Measurements from ENCODE around the gene KLHL20. TPM values are rescaled to one million over a fixed set of nuclear protein-coding genes. Genes with fewer than 3 reads are reported as not detected.
"Not testable (repeated sequence)": the region's sequence is repeated elsewhere in the genome, so short reads cannot be mapped to it uniquely, and the experiment has no call there.

The KLHL20 gene
- total RNA-seq, 1 experiment from 2014 or later, result 11.4 TPM

DNA sequence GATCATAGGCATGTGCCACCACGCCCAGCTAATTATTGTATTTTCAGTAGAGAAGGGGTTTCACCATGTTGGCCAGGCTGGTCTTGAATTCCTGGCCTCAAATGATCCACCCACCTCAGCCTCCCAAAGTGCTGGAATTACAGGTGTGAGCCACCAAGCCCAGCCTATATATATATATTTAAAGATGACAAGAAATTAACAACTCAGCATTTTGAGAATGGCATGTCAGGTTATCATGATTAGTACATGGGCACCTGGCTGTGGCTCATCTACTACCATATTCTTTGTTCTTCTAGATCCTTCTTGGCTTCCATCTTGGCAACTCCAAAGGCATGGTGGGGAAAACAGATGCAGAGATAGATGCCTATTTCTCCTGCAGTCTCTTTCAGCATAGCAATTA is 85.2 kb downstream of the KLHL20 start:
- POLR2A ChIA-PET; DNase-seq (ENCODE audit: low read depth, low spot score); in situ Hi-C loops (cut with HindIII; ENCODE audit: low pct_unique_long_range_greater_than_20kb, low sequenced_read_pairs); H3K9me3 ChIP-seq (ENCODE audit: control insufficient read depth, insufficient read depth, low read depth, low read length); ATAC-seq; H3K4me1 ChIP-seq (ENCODE audit: control insufficient read depth, insufficient read depth, low read length); intact Hi-C loops (cut with micrococcal nuclease; ENCODE audit: unreplicated experiment); BruUV-seq (replicated peaks); CTCF ChIA-PET; H3K27ac ChIP-seq (ENCODE audit: low read length); H3K27me3 ChIP-seq (ENCODE audit: control insufficient read depth, insufficient read depth, low read length); H3K4me3 ChIP-seq (ENCODE audit: low read depth in 2 of 2, low read length in 2 of 2); H3K36me3 ChIP-seq (ENCODE audit: control insufficient read depth, insufficient read depth, low read length): not testable (repeated sequence)

GRCh38 chr1:173802961-173803360 is 88.2 kb downstream of the KLHL20 start:
- intact Hi-C loops (cut with micrococcal nuclease; ENCODE audit: unreplicated experiment) (no loop called here), in situ Hi-C loops (cut with HindIII; ENCODE audit: low pct_unique_long_range_greater_than_20kb, low sequenced_read_pairs) (no loop called here)
- Histone ChIP-seq H3K9me3 (ENCODE audit: control insufficient read depth, insufficient read depth, low read depth, low read length) (no peaks in the 10 kb centered on the region), H3K4me1 (ENCODE audit: control insufficient read depth, insufficient read depth, low read length) (no peaks in the 10 kb centered on the region), H3K4me3 (ENCODE audit: low read depth in 2 of 2, low read length in 2 of 2) (no peak overlapping the region), H3K27ac (ENCODE audit: low read length) (no peak overlapping the region), H3K27me3 (ENCODE audit: control insufficient read depth, insufficient read depth, low read length) (no peaks in the 10 kb centered on the region), H3K36me3 (ENCODE audit: control insufficient read depth, insufficient read depth, low read length) (peaks cover 19% of the 10 kb centered on the region)
- no peak for DNase-seq (ENCODE audit: low read depth, low spot score)
- POLR2A ChIA-PET, result no interaction called here
- no TSS peak for BruUV-seq (replicated peaks)
- CTCF ChIA-PET, result no interaction called here
- no peak for ATAC-seq
- TF ChIP-seq SIN3A (IDR thresholded peaks at IDR 0.05; ENCODE audit: borderline replicate concordance, insufficient read depth, low read depth, low read length), result no peak
- TF ChIP-seq TCF7L2 (IDR thresholded peaks at IDR 0.05; ENCODE audit: low read depth, low read length), result no peak
- TF ChIP-seq, protein P1, sequence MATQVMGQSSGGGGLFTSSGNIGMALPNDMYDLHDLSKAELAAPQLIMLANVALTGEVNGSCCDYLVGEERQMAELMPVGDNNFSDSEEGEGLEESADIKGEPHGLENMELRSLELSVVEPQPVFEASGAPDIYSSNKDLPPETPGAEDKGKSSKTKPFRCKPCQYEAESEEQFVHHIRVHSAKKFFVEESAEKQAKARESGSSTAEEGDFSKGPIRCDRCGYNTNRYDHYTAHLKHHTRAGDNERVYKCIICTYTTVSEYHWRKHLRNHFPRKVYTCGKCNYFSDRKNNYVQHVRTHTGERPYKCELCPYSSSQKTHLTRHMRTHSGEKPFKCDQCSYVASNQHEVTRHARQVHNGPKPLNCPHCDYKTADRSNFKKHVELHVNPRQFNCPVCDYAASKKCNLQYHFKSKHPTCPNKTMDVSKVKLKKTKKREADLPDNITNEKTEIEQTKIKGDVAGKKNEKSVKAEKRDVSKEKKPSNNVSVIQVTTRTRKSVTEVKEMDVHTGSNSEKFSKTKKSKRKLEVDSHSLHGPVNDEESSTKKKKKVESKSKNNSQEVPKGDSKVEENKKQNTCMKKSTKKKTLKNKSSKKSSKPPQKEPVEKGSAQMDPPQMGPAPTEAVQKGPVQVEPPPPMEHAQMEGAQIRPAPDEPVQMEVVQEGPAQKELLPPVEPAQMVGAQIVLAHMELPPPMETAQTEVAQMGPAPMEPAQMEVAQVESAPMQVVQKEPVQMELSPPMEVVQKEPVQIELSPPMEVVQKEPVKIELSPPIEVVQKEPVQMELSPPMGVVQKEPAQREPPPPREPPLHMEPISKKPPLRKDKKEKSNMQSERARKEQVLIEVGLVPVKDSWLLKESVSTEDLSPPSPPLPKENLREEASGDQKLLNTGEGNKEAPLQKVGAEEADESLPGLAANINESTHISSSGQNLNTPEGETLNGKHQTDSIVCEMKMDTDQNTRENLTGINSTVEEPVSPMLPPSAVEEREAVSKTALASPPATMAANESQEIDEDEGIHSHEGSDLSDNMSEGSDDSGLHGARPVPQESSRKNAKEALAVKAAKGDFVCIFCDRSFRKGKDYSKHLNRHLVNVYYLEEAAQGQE (IDR thresholded peaks at IDR 0.05; ENCODE audit: insufficient read depth in 1 of 2, low read depth in 2 of 2, low read length in 1 of 2), result no peak
- no peak for TF ChIP-seq CTCF (IDR thresholded peaks at IDR 0.05)
- TF ChIP-seq POLR2AphosphoS5 (IDR thresholded peaks at IDR 0.05; ENCODE audit: low read depth, low read length), result no peak

DNA sequence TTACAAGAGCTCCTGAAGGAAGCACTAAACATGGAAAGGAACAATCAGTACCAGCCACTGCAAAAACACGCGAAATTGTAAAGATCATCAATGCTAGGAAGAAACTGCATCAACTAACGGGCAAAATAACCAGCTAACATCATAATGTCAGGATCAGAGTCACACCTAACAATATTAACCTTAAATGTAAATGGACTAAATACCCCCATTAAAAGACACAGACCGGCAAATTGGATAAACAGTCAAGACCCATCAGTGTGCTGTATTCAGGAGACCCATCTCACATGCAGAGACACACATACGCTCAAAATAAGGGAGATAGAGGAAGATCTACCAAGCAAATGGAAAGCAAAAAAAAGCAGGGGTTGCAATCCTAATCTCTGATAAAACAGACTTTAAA is 98.9 kb downstream of the KLHL20 start:
- POLR2A ChIA-PET, result not testable (repeated sequence)

More for the DNA sequence above, 98.9 kb downstream of the KLHL20 start:
- in situ Hi-C loops (cut with HindIII; ENCODE audit: low pct_unique_long_range_greater_than_20kb, low sequenced_read_pairs); DNase-seq (ENCODE audit: low read depth, low spot score); H3K4me1 ChIP-seq (ENCODE audit: control insufficient read depth, insufficient read depth, low read length); H3K27me3 ChIP-seq (ENCODE audit: control insufficient read depth, insufficient read depth, low read length); CTCF ChIA-PET; H3K36me3 ChIP-seq (ENCODE audit: control insufficient read depth, insufficient read depth, low read length); ATAC-seq; BruUV-seq (replicated peaks); H3K4me3 ChIP-seq (ENCODE audit: low read depth in 2 of 2, low read length in 2 of 2); intact Hi-C loops (cut with micrococcal nuclease; ENCODE audit: unreplicated experiment); H3K27ac ChIP-seq (ENCODE audit: low read length); H3K9me3 ChIP-seq (ENCODE audit: control insufficient read depth, insufficient read depth, low read depth, low read length): not testable (repeated sequence)
